HG03280 (cell line): ENCODE results near the gene AJM1.
A peak's percentile ranks its signal among the peaks of the same experiment; 100 is the strongest.
"Not testable (repeated sequence)": the region's sequence is repeated elsewhere in the genome, so short reads cannot be mapped to it uniquely, and the experiment has no call there.

Experiments
- ATAC-seq: cut with Tn5 transposase; IDR thresholded peaks from one replicate; pipeline ENCODE4 v1.9.1; 2021; ENCODE audit warnings: mild to moderate bottlenecking, moderate library complexity; ENCODE audit not compliant: unreplicated experiment

Gene AJM1

GRCh38 chr9:136842380-136842948 lies at the start of gene AJM1:
AJM1 (plus strand) TSS chr9:136842478; CDS start chr9:136844415, 1,937 bp downstream.
- peak; percentile 70 for ATAC-seq

GRCh38 chr9:136793086-136793946 lies 49.0 kb upstream of the AJM1 start:
- no peak for ATAC-seq

- ATAC-seq: no peak
These were observed 47.8 kb upstream of the AJM1 start for GRCh38 chr9:136794281-136794999.

- ATAC-seq: no peak
These were observed 47.3 kb upstream of the AJM1 start for GRCh38 chr9:136795000-136795348.

- no peak for ATAC-seq
These were observed 46.0 kb upstream of the AJM1 start, which contains the start of gene CCDC183 for GRCh38 chr9:136796238-136796774. CCDC183 (plus strand) TSS chr9:136796338; CDS start chr9:136796398, 60 bp downstream.

- ATAC-seq: not testable (repeated sequence)
These were observed 45.4 kb upstream of the AJM1 start for GRCh38 chr9:136796775-136797347.

GRCh38 chr9:136798708-136799078 lies 43.6 kb upstream of the AJM1 start:
- ATAC-seq: no peak

GRCh38 chr9:136799079-136799853 lies 43.0 kb upstream of the AJM1 start:
- no peak for ATAC-seq

- ATAC-seq: peak; percentile 41
These were observed 42.2 kb upstream of the AJM1 start for GRCh38 chr9:136799854-136800657.

GRCh38 chr9:136802321-136802720 lies 40.0 kb upstream of the AJM1 start:
- ATAC-seq: no peak

- ATAC-seq: not testable (repeated sequence)
These were observed 39.2 kb upstream of the AJM1 start for GRCh38 chr9:136803009-136803550.

GRCh38 chr9:136803551-136804508 lies 38.4 kb upstream of the AJM1 start:
- no peak for ATAC-seq

- no peak for ATAC-seq
These were observed 37.6 kb upstream of the AJM1 start for GRCh38 chr9:136804509-136805206.

GRCh38 chr9:136805207-136805740 lies 37.0 kb upstream of the AJM1 start:
- ATAC-seq: no peak

GRCh38 chr9:136806067-136806466 lies 36.2 kb upstream of the AJM1 start:
- no peak for ATAC-seq

GRCh38 chr9:136806631-136807201 lies 35.6 kb upstream of the AJM1 start:
- no peak for ATAC-seq
